Suprapubic skin (tissue), 4 donors: ENCODE data around the gene SCG2. TPM values are rescaled to one million over a fixed set of nuclear protein-coding genes. Genes with fewer than 3 reads are reported as not detected.

Experiments used
- DNase-seq, 2 donors: peaks; one replicate each; pipeline ENCODE4 v3.0.0-alpha.2; 2019; ENCODE audit warnings: low spot score in 2 of 2
- H3K27ac ChIP-seq: fragments of 200-600 bp; sonication (generic); one replicate; pipeline ENCODE4 v1.5.1; 2019
- H3K27me3 ChIP-seq: fragments of 200-600 bp; sonication (generic); one replicate; pipeline ENCODE4 v1.5.1; 2019
- H3K36me3 ChIP-seq: fragments of 200-600 bp; sonication (generic); one replicate; pipeline ENCODE4 v1.5.1; 2019
- H3K4me1 ChIP-seq: fragments of 200-600 bp; sonication (generic); one replicate; pipeline ENCODE4 v1.5.1; 2019
- H3K4me3 ChIP-seq: fragments of 200-600 bp; sonication (generic); one replicate; pipeline ENCODE4 v1.5.1; 2019; ENCODE audit warnings: mild to moderate bottlenecking
- H3K9me3 ChIP-seq: fragments of 200-600 bp; sonication (generic); one replicate; pipeline ENCODE4 v1.5.1; 2019
- EP300 ChIP-seq: sonication (generic); formaldehyde crosslinking; IDR thresholded peaks from one replicate; pipeline ENCODE4 v1.6.1; 2017; ENCODE audit warnings: antibody characterized with exemption
- POLR2A ChIP-seq, 2 donors: fragments of 450-650 bp; IDR thresholded peaks; one replicate each; pipeline ENCODE4 v1.6.1; 2017; ENCODE audit warnings: antibody characterized with exemption in 2 of 2, mild to moderate bottlenecking in 2 of 2, moderate library complexity in 2 of 2
- POLR2AphosphoS5 ChIP-seq, 3 donors: sonication (generic); formaldehyde crosslinking; IDR thresholded peaks; one replicate each; pipeline ENCODE4 v1.6.1; 2017; ENCODE audit warnings: antibody characterized with exemption in 3 of 3
- WGBS: methylation state at CpG from one replicate; pipeline ENCODE4 v1.1.5; 2018; 5-methylcytosine and 5-hydroxymethylcytosine counted together
- total RNA-seq, 4 donors: library from RNA; depleted of rRNA; stranded (reverse); fragments of >200 nt; gene quantifications; one replicate each; pipeline ENCODE4 v1.1.0, GENCODE V29; 2016
- TF ChIP-seq, protein P1 (sequence below), 2 donors: fragments of 200-600 bp in 1 of 2; fragments of 450-650 bp in 1 of 2; sonication (generic) in 1 of 2; IDR thresholded peaks; one replicate each; pipeline ENCODE4 v1.5.1; 2016 to 2019; ENCODE audit warnings: antibody characterized with exemption in 2 of 2, mild to moderate bottlenecking in 1 of 2, moderate library complexity in 1 of 2

The SCG2 gene
- total RNA-seq, 4 donors from 2014 or later: not detected

- Histone ChIP-seq H3K9me3 (no peaks in the 10 kb centered on the region), H3K4me3 (no peak overlapping the region), H3K27me3 (no peaks in the 10 kb centered on the region), H3K27ac (no peak overlapping the region), H3K36me3 (no peaks in the 10 kb centered on the region), H3K4me1 (no peaks in the 10 kb centered on the region)
- WGBS: 63% methylated on average over 3 of the region's 3 CpGs
- no peak for DNase-seq
- TF ChIP-seq, protein P1, sequence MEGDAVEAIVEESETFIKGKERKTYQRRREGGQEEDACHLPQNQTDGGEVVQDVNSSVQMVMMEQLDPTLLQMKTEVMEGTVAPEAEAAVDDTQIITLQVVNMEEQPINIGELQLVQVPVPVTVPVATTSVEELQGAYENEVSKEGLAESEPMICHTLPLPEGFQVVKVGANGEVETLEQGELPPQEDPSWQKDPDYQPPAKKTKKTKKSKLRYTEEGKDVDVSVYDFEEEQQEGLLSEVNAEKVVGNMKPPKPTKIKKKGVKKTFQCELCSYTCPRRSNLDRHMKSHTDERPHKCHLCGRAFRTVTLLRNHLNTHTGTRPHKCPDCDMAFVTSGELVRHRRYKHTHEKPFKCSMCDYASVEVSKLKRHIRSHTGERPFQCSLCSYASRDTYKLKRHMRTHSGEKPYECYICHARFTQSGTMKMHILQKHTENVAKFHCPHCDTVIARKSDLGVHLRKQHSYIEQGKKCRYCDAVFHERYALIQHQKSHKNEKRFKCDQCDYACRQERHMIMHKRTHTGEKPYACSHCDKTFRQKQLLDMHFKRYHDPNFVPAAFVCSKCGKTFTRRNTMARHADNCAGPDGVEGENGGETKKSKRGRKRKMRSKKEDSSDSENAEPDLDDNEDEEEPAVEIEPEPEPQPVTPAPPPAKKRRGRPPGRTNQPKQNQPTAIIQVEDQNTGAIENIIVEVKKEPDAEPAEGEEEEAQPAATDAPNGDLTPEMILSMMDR (IDR thresholded peaks at IDR 0.05): no peak
- TF ChIP-seq POLR2A (IDR thresholded peaks at IDR 0.05) (no peak), POLR2AphosphoS5 (IDR thresholded peaks at IDR 0.05) (no peak), EP300 (no peak)
These were observed 42.0 kb upstream of the SCG2 start for GRCh38 chr2:223644136-223644535.

DNA sequence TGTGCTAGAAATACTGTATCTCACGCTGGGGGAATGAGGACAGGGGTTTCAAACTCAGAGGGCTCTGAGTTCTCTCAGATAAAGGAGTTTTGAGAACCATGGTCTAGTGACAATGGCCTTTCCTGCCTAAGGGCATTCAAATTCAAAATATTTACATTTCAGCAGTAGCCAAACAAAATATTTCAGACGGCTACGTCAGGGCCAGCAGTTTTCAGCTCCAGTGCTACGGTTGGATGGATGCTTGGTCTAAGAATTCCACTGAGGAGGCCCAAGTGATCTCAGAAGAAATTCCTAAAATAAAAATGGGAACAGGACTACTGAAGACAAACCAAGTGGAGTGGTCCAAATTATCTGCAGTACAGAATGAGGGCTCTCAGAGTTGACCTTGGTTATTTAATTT is 41.1 kb upstream of the SCG2 start:
- Histone ChIP-seq H3K9me3 (no peaks in the 10 kb centered on the region), H3K27ac (no peak overlapping the region), H3K4me3 (no peak overlapping the region), H3K4me1 (no peaks in the 10 kb centered on the region), H3K27me3 (no peaks in the 10 kb centered on the region), H3K36me3 (no peaks in the 10 kb centered on the region)
- TF ChIP-seq POLR2AphosphoS5 (IDR thresholded peaks at IDR 0.05) (no peak), EP300 (no peak), POLR2A (IDR thresholded peaks at IDR 0.05) (no peak)
- TF ChIP-seq, protein P1 (IDR thresholded peaks at IDR 0.05): no peak
- no peak for DNase-seq
- WGBS: 79% methylated on average over 4 of the region's 4 CpGs

DNA sequence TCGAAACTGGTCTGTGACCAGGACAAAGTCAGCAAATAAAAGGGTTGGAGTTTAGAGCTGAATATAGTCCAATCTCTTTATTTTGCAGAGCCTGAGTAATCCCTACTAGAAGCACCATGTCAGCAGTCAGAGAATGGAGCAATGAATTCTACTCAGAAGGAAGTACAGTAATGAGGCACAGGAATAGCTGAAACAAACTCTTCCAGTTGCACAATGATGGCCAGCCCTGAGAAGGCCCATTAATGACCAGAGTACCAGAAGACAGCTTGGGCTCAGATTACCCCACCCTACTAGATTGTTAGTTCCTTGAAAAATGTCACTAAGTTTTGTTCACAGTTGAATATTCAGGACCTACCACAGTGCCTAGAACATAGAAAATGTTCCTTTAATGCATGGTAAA is 40.3 kb upstream of the SCG2 start:
- Histone ChIP-seq H3K4me3 (no peak overlapping the region), H3K36me3 (no peaks in the 10 kb centered on the region), H3K27me3 (no peaks in the 10 kb centered on the region), H3K9me3 (no peaks in the 10 kb centered on the region), H3K27ac (no peak overlapping the region), H3K4me1 (no peaks in the 10 kb centered on the region)
- 93% methylated on average over 1 of the region's 1 CpG for WGBS
- no peak for DNase-seq
- no peak for TF ChIP-seq POLR2A (IDR thresholded peaks at IDR 0.05)
- no peak for TF ChIP-seq EP300
- TF ChIP-seq, protein P1 (IDR thresholded peaks at IDR 0.05): no peak
- no peak for TF ChIP-seq POLR2AphosphoS5 (IDR thresholded peaks at IDR 0.05)

DNA sequence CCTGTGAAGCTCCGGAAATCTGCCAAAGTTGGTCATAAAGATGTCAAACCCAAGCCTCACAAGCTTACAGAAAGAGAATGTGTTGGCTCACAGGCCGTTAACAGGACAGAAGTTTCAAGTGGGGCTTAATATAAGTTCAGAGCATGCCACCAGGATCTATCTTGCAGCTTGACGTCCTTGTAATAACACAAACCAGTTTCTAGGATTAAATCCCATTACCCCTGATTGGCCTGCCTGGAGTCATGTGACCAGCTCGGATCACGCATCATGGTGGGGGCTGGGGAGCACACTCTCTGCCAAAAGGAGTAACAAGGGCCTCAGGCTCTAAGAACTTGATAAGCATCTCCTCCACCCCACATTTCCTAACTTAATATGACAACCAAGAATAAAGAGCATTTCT is 38.9 kb upstream of the SCG2 start:
- Histone ChIP-seq H3K27ac (no peak overlapping the region), H3K4me3 (no peak overlapping the region), H3K36me3 (no peaks in the 10 kb centered on the region), H3K27me3 (no peaks in the 10 kb centered on the region), H3K9me3 (no peaks in the 10 kb centered on the region), H3K4me1 (no peaks in the 10 kb centered on the region)
- WGBS: 12% methylated on average over 5 of the region's 5 CpGs
- no peak for TF ChIP-seq POLR2AphosphoS5 (IDR thresholded peaks at IDR 0.05)
- no peak for DNase-seq

DNA sequence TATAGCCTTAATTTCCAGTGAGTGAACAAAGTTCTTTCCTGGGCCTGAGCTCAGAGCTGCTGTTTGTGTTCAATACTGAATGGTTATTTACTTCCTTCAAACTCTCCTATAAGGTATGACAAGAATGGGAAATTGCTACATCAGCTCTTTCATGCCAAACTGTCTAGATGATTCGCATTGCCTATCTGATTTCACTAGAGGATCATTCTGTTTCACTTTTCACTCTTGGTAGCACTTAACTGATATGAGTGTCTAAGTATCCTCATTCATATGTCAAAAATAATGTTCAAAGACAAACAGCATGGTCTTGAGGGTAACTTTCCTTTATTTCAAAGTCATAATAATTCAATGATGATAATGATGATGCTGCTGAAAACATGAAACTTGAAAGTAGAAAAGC is 32.9 kb upstream of the SCG2 start:
- Histone ChIP-seq H3K27ac (no peak overlapping the region), H3K4me1 (no peaks in the 10 kb centered on the region), H3K4me3 (no peak overlapping the region), H3K9me3 (no peaks in the 10 kb centered on the region), H3K36me3 (no peaks in the 10 kb centered on the region), H3K27me3 (no peaks in the 10 kb centered on the region)
- DNase-seq: no peak
- TF ChIP-seq EP300: no peak
- no peak for TF ChIP-seq POLR2AphosphoS5 (IDR thresholded peaks at IDR 0.05)
- TF ChIP-seq, protein P1 (IDR thresholded peaks at IDR 0.05): no peak
- no peak for TF ChIP-seq POLR2A (IDR thresholded peaks at IDR 0.05)
- WGBS: 48% methylated on average over 1 of the region's 1 CpG

DNA sequence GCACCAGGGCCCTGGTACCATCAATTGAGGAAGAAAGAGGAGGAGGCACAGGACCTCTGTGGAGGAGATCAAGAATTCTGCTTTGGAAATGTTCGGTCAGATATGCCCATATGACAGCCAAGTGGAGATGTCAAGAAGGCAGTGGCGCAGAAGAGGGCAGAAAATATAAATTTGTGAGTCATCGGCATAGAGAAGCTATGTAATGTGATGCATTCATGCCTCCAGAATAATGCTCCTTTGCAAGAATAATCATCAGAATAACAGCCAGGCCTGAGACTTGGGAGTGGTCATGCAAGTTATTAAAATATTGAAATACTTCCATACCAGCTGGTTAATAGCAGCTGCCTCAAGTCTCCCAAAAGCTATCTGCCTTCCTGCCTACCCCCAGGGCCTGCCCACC is 32.1 kb upstream of the SCG2 start:
- TF ChIP-seq POLR2A (IDR thresholded peaks at IDR 0.05) (no peak), POLR2AphosphoS5 (IDR thresholded peaks at IDR 0.05) (no peak), EP300 (no peak)
- TF ChIP-seq, protein P1 (IDR thresholded peaks at IDR 0.05): no peak
- Histone ChIP-seq H3K27me3 (no peaks in the 10 kb centered on the region), H3K4me3 (no peak overlapping the region), H3K27ac (no peak overlapping the region), H3K9me3 (no peaks in the 10 kb centered on the region), H3K4me1 (no peaks in the 10 kb centered on the region), H3K36me3 (no peaks in the 10 kb centered on the region)
- WGBS: 94% methylated on average over 3 of the region's 3 CpGs
- DNase-seq: no peak
